ENCODE data around the gene RETREG2. TPM values are rescaled to one million over a fixed set of nuclear protein-coding genes. Genes with fewer than 3 reads are reported as not detected.
A peak's percentile ranks its signal among the peaks of the same experiment; 100 is the strongest.

The RETREG2 gene
- total RNA-seq, 2 donors from 2014 or later, result 94.4 to 116 TPM

- peaks cover 11% of the 10 kb centered on the region for H3K36me3 ChIP-seq
- no peak overlapping the region for H3K4me3 ChIP-seq
- no peak overlapping the region for H3K27ac ChIP-seq
- intact Hi-C loops (cut with DNase I), result loop anchor here (5.0 kb wide), 1 partner anchor 43 kb away; the partner anchor contains the start of gene ABCB6
- peaks cover 8% of the 10 kb centered on the region for H3K4me1 ChIP-seq
- no peak for TF ChIP-seq CTCF (IDR thresholded peaks at IDR 0.05)
- H3K9me3 ChIP-seq, result no peaks in the 10 kb centered on the region
- no peaks in the 10 kb centered on the region for H3K27me3 ChIP-seq
- no peak overlapping the region for H3K9ac ChIP-seq (ENCODE audit: low read depth in 2 of 2, low read length in 2 of 2)
- DNase-seq, result no peak
Observed at GRCh38 chr2:219174146-219174545, 3.9 kb upstream of the RETREG2 start.

GRCh38 chr2:219174801-219175200 is 3.3 kb upstream of the RETREG2 start:
- no peak for TF ChIP-seq CTCF (IDR thresholded peaks at IDR 0.05)
- Histone ChIP-seq H3K9me3 (no peaks in the 10 kb centered on the region), H3K27me3 (no peaks in the 10 kb centered on the region), H3K9ac (ENCODE audit: low read depth in 2 of 2, low read length in 2 of 2) (peak overlapping the region in 1 of 2 donors; percentile 48), H3K4me3 (no peak overlapping the region), H3K27ac (no peak overlapping the region), H3K4me1 (peaks cover 8% of the 10 kb centered on the region), H3K36me3 (peaks cover 11% of the 10 kb centered on the region)
- no peak for DNase-seq
- intact Hi-C loops (cut with DNase I), result loop anchor here (5.0 kb wide), 1 partner anchor 42 kb away; the partner anchor contains the start of gene ABCB6

GRCh38 chr2:219175486-219175885 is 2.6 kb upstream of the RETREG2 start:
- Histone ChIP-seq H3K27me3 (no peaks in the 10 kb centered on the region), H3K9me3 (no peaks in the 10 kb centered on the region), H3K4me1 (peaks cover 8% of the 10 kb centered on the region), H3K27ac (peak overlapping the region; percentile 100), H3K9ac (ENCODE audit: low read depth in 2 of 2, low read length in 2 of 2) (peak overlapping the region in 1 of 2 donors; percentile 85), H3K36me3 (peaks cover 11% of the 10 kb centered on the region), H3K4me3 (peak overlapping the region; percentile 76)
- intact Hi-C loops (cut with DNase I), result no loop called here
- DNase-seq, result no peak
- TF ChIP-seq CTCF (IDR thresholded peaks at IDR 0.05), result no peak

GRCh38 chr2:219175928-219176817 is 1.9 kb upstream of the RETREG2 start:
- Histone ChIP-seq H3K9me3 (no peaks in the 10 kb centered on the region), H3K4me3 (peak overlapping the region; percentile 76), H3K4me1 (peaks cover 8% of the 10 kb centered on the region), H3K27ac (peak overlapping the region; percentile 100), H3K27me3 (no peaks in the 10 kb centered on the region), H3K9ac (ENCODE audit: low read depth in 2 of 2, low read length in 2 of 2) (peak overlapping the region; percentile 85 to 97), H3K36me3 (peaks cover 11% of the 10 kb centered on the region)
- intact Hi-C loops (cut with DNase I), result no loop called here
- no peak for TF ChIP-seq CTCF (IDR thresholded peaks at IDR 0.05)
- peak; percentile 63 for DNase-seq

- Histone ChIP-seq H3K27me3 (no peaks in the 10 kb centered on the region), H3K4me1 (peaks cover 8% of the 10 kb centered on the region)
Observed at GRCh38 chr2:219176818-219177551, 1.1 kb upstream of the RETREG2 start, which contains the start of gene CNPPD1. TSS of gene CNPPD1 (minus strand) at chr2:219176925. CDS start at chr2:219176828, 97 bp downstream.

More at GRCh38 chr2:219176818-219177551, 1.1 kb upstream of the RETREG2 start, which contains the start of gene CNPPD1:
- peak within 1 kb of the TSS; percentile 85 to 97 for H3K9ac ChIP-seq (ENCODE audit: low read depth in 2 of 2, low read length in 2 of 2)
- peak within 1 kb of the TSS; percentile 100 for H3K27ac ChIP-seq
- intact Hi-C loops (cut with DNase I), result no loop called here
- H3K36me3 ChIP-seq, result peaks cover 19% of the 10 kb centered on the region
- no peak for TF ChIP-seq CTCF (IDR thresholded peaks at IDR 0.05)
- peak within 1 kb of the TSS; percentile 76 for H3K4me3 ChIP-seq
- H3K9me3 ChIP-seq, result no peaks in the 10 kb centered on the region
- peak; percentile 92 for DNase-seq

All from colonic mucosa (tissue), 4 donors.